RWPE1 (cell line): Measurements from ENCODE around the gene GGT7.
A peak's percentile ranks its signal among the peaks of the same experiment; 100 is the strongest.

Experiments
- CTCF ChIA-PET: fragments of 350-600 bp; sonication (Branson Sonifier 250); formaldehyde crosslinking; extraction: SDS; loops from one replicate; lab custom pipeline; 2021; lab: Yijun Ruan, JAX
- POLR2A ChIA-PET: fragments of 400-600 bp; formaldehyde crosslinking; extraction: SDS; loops from one replicate; lab custom pipeline; 2020; ENCODE audit warnings: antibody characterized with exemption; ENCODE audit not compliant: low non-redundant PET; lab: Yijun Ruan, JAX
- DNase-seq: peaks from one replicate; pipeline ENCODE4 v3.0.0; 2012; ENCODE audit warnings: low spot score
- H3K27ac ChIP-seq: fragments of 450-650 bp; 2 replicates; pipeline ENCODE4 v1.5.1; 2017
- CTCF ChIP-seq: fragments of 450-650 bp; conservative IDR thresholded peaks from 2 replicates; pipeline ENCODE4 v1.5.1; 2017; ENCODE audit warnings: low read depth, mild to moderate bottlenecking

The GGT7 gene

DNA sequence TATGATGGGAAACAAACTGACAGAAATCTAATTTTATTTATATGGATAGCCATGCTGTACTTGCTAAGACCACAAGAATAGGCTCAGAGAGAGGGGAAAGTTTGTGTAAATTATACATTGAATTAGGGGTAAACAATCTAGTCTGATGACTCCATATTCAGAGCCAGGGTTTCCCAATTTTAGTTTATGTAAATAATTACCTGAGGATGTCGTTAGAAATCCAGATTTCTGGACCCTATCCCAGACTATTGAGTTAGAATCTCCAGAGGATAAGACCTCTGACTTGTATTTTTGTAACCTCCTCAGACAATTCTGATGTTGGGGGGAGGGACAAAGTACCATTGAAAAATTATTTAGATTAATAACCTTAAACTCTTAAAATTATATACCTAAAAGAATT is 22.1 kb upstream of the GGT7 start:
- no peak for DNase-seq
- ChIA-PET CTCF (interaction anchor here (0.6 kb wide), 1 partner anchor 639 kb away, joined by 3 read pairs; no protein-coding TSS in a partner anchor), POLR2A (no interaction called here)
- H3K27ac ChIP-seq = no peak overlapping the region
- no peak for TF ChIP-seq CTCF

GRCh38 chr20:34892671-34893070 is 20.0 kb upstream of the GGT7 start:
- TF ChIP-seq CTCF = no peak
- DNase-seq = no peak
- POLR2A ChIA-PET = no interaction called here
- CTCF ChIA-PET = interaction anchor here (0.6 kb wide), 1 partner anchor 30 kb away, joined by 3 read pairs; no protein-coding TSS in a partner anchor
- no peak overlapping the region for H3K27ac ChIP-seq

DNA sequence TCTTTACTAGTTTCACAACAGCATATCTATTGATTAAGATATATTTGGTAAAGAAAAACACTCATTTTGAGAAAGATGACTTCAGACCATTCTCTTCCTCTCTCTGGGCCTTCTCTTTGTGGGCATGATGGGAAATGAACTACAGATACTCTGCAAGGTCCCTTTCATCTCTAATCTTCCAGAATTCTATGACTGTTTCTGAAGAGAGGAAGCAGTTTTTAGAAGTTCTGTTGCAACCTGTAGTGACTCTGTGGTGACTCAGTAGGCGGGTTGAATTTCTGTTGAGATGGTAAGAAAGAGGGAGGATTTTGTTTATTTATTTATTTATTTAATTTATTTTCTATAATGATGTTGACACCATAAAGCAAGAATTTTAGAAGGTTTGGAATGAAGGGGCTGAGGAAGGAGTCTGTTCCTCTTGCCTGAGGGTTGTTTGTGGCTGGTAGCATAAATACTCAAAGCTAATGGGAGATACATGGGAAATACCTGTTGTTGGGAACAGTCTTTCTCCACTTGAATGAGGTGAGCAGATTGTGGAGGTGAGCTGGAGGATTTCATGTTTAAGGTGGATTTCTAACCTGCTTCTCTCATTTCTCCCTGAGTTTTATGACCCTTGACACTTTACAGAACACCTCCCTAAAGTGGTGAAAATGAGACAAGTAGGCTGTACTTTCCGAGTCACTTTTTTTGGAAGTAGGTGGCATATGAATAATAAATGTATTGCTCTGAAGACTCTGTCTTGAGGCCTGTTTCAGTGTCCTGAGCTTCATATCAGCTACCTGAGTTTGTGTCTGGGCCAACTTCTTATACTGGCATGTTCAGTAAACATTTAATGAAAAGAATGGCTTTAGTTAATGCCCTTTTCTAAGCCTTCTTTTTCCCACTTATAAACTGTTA is 18.8 kb upstream of the GGT7 start:
- POLR2A ChIA-PET = no interaction called here
- no peak for TF ChIP-seq CTCF
- CTCF ChIA-PET = interaction anchor here (0.5 to 1.0 kb wide), 2 partner anchors 17 to 21 kb away, joined by 3 read pairs; no protein-coding TSS in a partner anchor
- peak; percentile 93 for DNase-seq
- no peak overlapping the region for H3K27ac ChIP-seq

DNA sequence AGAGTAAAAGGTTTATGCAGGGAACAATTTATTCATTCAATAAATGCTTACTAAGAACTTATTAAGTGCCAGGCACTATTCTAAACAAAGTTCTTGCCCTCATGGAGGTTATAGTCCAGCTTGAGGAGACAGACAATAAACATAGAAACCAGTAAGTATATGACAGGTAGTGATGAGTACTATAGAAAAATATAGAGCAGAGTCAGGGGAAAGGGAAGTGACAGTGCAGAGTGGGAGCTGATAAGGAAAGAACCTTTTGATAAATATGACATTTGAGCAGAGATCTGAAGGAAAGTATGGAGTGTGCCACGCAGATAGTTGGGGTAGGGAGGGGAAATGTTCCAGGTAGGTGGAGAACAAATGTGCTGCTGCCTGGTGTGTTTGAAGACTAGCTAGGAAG is 15.8 kb upstream of the GGT7 start:
- POLR2A ChIA-PET = interaction anchor here (0.7 kb wide), 1 partner anchor 14 kb away, joined by 3 read pairs; no protein-coding TSS in a partner anchor
- TF ChIP-seq CTCF = no peak
- H3K27ac ChIP-seq = no peak overlapping the region
- CTCF ChIA-PET = interaction anchor here (0.6 to 1.4 kb wide), 4 partner anchors 10 to 1149 kb away, joined by 3 to 4 read pairs (median 4); partner anchors contain the start of genes GSS and MYH7B
- no peak for DNase-seq

GRCh38 chr20:34887023-34887422 is 14.4 kb upstream of the GGT7 start:
- DNase-seq = no peak
- H3K27ac ChIP-seq = no peak overlapping the region
- TF ChIP-seq CTCF = no peak
- ChIA-PET CTCF (interaction anchor here (0.7 kb wide), 1 partner anchor 163 kb away, joined by 3 read pairs; no protein-coding TSS in a partner anchor), POLR2A (no interaction called here)

DNA sequence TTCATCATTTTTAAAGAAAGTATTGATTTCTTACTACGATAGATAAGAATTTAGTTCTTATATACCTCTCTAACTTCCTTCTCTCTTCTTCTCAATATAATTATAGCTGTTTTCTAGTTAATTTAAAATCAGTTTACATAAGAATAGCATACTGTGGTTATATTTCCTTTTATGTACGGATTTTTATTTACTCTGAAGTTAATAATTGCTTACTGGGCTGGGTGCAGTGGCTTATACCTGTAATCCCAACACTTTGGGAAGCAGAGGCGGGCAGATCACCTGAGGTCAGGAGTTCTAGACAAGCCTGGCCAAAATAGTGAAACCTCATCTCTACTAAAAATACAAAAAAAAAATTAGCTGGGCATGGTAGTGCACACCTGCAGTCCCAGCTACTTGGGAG is 13.5 kb upstream of the GGT7 start:
- no peak for TF ChIP-seq CTCF
- H3K27ac ChIP-seq = no peak overlapping the region
- DNase-seq = no peak
- CTCF ChIA-PET = interaction anchor here (0.9 kb wide), 1 partner anchor 84 kb away, joined by 3 read pairs; no protein-coding TSS in a partner anchor
- POLR2A ChIA-PET = no interaction called here
